CD4-positive, alpha-beta T cell treated with Interleukin-15 for 1 hour (primary cell): ENCODE data around the gene POLR3F.
"Not testable (repeated sequence)": the region's sequence is repeated elsewhere in the genome, so short reads cannot be mapped to it uniquely, and the experiment has no call there.

Experiments
- DNase-seq: peaks from one replicate; pipeline ENCODE4 v3.0.0-alpha.2; 2020

POLR3F gene

DNA sequence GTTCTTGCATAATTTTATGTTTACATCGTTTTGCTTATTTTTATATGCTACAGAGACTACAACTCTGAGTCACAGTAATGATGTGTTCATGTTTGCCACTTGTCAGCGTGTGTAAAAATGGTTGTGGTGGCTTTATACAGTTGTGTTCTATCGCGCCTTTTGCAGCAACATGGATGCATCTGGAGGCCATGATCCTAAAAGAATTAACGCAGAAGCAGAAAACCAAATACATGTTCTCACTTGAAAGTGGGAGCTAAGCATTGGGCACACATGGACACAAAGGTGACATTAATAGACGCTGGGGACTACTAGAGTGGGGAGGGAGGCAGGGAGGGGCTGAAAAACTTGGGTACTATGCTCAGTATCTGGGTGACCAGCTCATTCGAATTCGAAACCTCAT is 39.6 kb downstream of the POLR3F start:
- DNase-seq, result no peak

DNA sequence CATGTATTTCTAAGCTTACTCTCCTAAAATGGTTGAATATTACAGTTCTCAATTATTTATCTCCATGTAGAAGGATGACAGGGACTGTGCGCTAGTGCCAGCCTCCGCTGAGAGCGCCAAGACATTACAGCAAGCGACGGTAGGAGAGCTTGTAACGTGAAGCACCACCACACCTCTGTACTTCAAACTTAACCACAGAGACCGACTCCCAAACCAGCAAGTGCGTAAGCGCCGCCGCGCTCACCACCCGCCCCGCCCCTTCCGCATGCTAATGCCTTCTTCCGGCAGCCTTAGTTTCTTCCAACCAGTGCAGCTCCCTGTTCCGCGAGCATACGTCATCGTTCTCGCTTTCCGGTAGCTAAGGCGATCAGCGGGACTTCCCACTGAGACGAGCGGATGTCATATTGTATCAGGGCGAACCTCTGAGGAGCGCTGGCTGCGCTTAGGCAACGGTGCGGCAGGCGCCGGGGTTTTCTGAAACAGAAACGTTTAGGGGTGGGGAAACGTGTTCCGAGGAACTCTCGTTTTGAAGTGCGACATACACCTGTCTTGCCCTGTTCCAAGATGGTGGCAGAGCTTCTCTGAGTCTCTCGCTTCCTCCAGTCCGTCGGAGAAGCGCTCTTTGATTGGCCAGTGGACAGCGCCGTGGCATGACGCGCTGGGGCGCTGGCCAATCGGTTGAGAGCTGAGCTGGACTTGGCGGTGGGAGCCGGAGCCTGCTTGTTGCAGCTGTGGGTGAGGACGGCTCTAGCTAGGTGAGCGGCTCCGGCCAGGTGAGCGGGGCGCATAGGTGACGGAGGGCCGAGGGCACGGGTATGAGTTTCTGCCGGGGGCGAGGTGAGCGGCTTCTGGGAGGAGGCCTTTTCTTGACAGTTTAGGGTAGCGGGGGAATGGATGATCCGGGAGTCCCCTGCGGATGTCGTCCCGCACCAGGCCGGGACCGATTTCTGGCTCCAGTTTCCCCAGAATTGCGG is 40.3 kb downstream of the POLR3F start, which contains the start of gene SEC23B:
Gene SEC23B, plus strand, starts transcription at position 723 of the 974 bp plus-strand sequence. CDS start 2,896 bp downstream, outside the sequence.
- DNase-seq, result peak; percentile 99

GRCh38 chr20:18511571-18511970 is 44.4 kb downstream of the POLR3F start:
- DNase-seq, result no peak

GRCh38 chr20:18513208-18513607 is 46.0 kb downstream of the POLR3F start:
- DNase-seq, result no peak

GRCh38 chr20:18514127-18514526 is 46.9 kb downstream of the POLR3F start:
- no peak for DNase-seq

GRCh38 chr20:18515973-18516372 is 48.8 kb downstream of the POLR3F start:
- no peak for DNase-seq

- DNase-seq, result not testable (repeated sequence)
Measured at GRCh38 chr20:18522066-18522465, 54.9 kb downstream of the POLR3F start.

GRCh38 chr20:18523066-18523465 is 55.9 kb downstream of the POLR3F start:
- no peak for DNase-seq

DNA sequence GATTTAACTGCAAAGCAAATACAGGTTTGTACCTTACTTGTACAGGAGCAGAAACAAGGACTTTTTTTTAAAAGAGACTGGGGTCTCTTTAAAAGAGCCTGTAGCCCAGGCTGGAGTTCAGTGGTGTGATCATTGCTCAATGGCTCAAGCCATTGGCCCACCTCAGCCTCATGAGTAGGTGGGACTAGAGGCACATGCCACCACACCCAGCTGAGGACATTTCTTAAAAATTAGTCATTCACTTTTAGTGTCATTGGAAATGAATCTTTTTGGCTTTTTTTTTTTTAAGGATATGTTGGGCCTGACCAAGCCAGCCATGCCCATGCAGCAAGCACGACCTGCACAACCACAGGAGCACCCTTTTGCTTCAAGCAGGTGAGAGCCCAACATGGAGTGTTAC is 57.5 kb downstream of the POLR3F start:
- no peak for DNase-seq

GRCh38 chr20:18526761-18527160 is 59.6 kb downstream of the POLR3F start:
- not testable (repeated sequence) for DNase-seq

- no peak for DNase-seq
Measured at GRCh38 chr20:18527339-18527738, 60.1 kb downstream of the POLR3F start.

- no peak for DNase-seq
Measured at GRCh38 chr20:18527836-18528235, 60.6 kb downstream of the POLR3F start.

- DNase-seq, result no peak
Measured at GRCh38 chr20:18529041-18529440, 61.9 kb downstream of the POLR3F start.

- DNase-seq, result no peak
Measured at GRCh38 chr20:18532626-18533025, 65.4 kb downstream of the POLR3F start.

DNA sequence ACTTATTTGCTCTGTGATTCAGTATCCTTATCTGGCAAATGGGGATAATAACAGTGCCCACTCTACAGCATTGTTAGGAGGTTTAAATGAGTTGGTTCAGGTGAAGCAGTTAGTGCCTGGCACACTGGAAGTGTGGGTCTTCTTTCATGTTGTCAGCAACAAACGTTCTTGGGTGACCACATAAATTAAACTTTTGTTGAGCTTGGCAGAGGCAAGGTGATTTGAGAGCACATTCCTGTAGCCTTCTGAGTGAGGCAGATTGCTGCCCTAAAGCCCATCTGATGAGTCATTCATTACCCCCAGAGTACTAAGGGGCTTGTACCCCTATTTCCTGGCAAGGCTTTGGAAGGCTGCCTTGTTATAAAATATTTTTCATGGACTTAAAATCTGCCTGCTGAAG is 66.3 kb downstream of the POLR3F start:
- no peak for DNase-seq

- DNase-seq, result no peak
Measured at GRCh38 chr20:18533978-18534644, 66.9 kb downstream of the POLR3F start.
